ENCODE results near the gene ITGAE. TPM values are rescaled to one million over a fixed set of nuclear protein-coding genes. Genes with fewer than 3 reads are reported as not detected.

Gene ITGAE
- total RNA-seq, 1 experiment from 2014 or later = 20.9 TPM

GRCh38 chr17:3796822-3797170 lies 4.2 kb downstream of the ITGAE start:
- intact Hi-C loops (cut with micrococcal nuclease; ENCODE audit: unreplicated experiment) = no loop called here
- H3K4me3 ChIP-seq (ENCODE audit: low read depth in 2 of 2, low read length in 2 of 2) = no peak overlapping the region
- ChIA-PET POLR2A (interaction anchor here (0.6 kb wide), 1 partner anchor 107 kb away, joined by 10 read pairs; no protein-coding TSS in a partner anchor), CTCF (no interaction called here)
- H3K27me3 ChIP-seq (ENCODE audit: control insufficient read depth, insufficient read depth, low read length) = no peaks in the 10 kb centered on the region
- TF ChIP-seq POLR2AphosphoS5 (IDR thresholded peaks at IDR 0.05; ENCODE audit: low read depth, low read length) (no peak), REST (IDR thresholded peaks at IDR 0.05; ENCODE audit: insufficient read depth in 1 of 2, low read depth in 2 of 2, low read length in 1 of 2) (no peak), SIN3A (IDR thresholded peaks at IDR 0.05; ENCODE audit: borderline replicate concordance, insufficient read depth, low read depth, low read length) (no peak), TCF7L2 (IDR thresholded peaks at IDR 0.05; ENCODE audit: low read depth, low read length) (no peak), CTCF (IDR thresholded peaks at IDR 0.05) (no peak)
- no peak for DNase-seq (ENCODE audit: low read depth, low spot score)
- peaks cover 5% of the 10 kb centered on the region for H3K4me1 ChIP-seq (ENCODE audit: control insufficient read depth, insufficient read depth, low read length)
- BruUV-seq (replicated peaks) = no TSS peak
- no peaks in the 10 kb centered on the region for H3K36me3 ChIP-seq (ENCODE audit: control insufficient read depth, insufficient read depth, low read length)
- in situ Hi-C loops (cut with HindIII; ENCODE audit: low pct_unique_long_range_greater_than_20kb, low sequenced_read_pairs) = no loop called here
- no peak for ATAC-seq
- H3K27ac ChIP-seq (ENCODE audit: low read length) = no peak overlapping the region
- H3K9me3 ChIP-seq (ENCODE audit: control insufficient read depth, insufficient read depth, low read depth, low read length) = no peaks in the 10 kb centered on the region

- no peak overlapping the region for H3K27ac ChIP-seq (ENCODE audit: low read length)
These were observed 4.7 kb downstream of the ITGAE start for GRCh38 chr17:3796110-3796821.

More at GRCh38 chr17:3796110-3796821, 4.7 kb downstream of the ITGAE start:
- POLR2A ChIA-PET = interaction anchor here (0.6 kb wide), 1 partner anchor 107 kb away, joined by 10 read pairs; no protein-coding TSS in a partner anchor
- DNase-seq (ENCODE audit: low read depth, low spot score) = no peak
- no peaks in the 10 kb centered on the region for H3K9me3 ChIP-seq (ENCODE audit: control insufficient read depth, insufficient read depth, low read depth, low read length)
- peaks cover 5% of the 10 kb centered on the region for H3K4me1 ChIP-seq (ENCODE audit: control insufficient read depth, insufficient read depth, low read length)
- no peak overlapping the region for H3K4me3 ChIP-seq (ENCODE audit: low read depth in 2 of 2, low read length in 2 of 2)
- no peaks in the 10 kb centered on the region for H3K27me3 ChIP-seq (ENCODE audit: control insufficient read depth, insufficient read depth, low read length)
- CTCF ChIA-PET = interaction anchor here (0.5 to 1.0 kb wide), 3 partner anchors 15 to 58 kb away, joined by 3 to 8 read pairs (median 4); partner anchors contain the start of gene NCBP3
- TF ChIP-seq CTCF (IDR thresholded peaks at IDR 0.05) (no peak), TCF7L2 (IDR thresholded peaks at IDR 0.05; ENCODE audit: low read depth, low read length) (no peak), POLR2AphosphoS5 (IDR thresholded peaks at IDR 0.05; ENCODE audit: low read depth, low read length) (no peak), SIN3A (IDR thresholded peaks at IDR 0.05; ENCODE audit: borderline replicate concordance, insufficient read depth, low read depth, low read length) (no peak), REST (IDR thresholded peaks at IDR 0.05; ENCODE audit: insufficient read depth in 1 of 2, low read depth in 2 of 2, low read length in 1 of 2) (no peak)
- intact Hi-C loops (cut with micrococcal nuclease; ENCODE audit: unreplicated experiment) (no loop called here), in situ Hi-C loops (cut with HindIII; ENCODE audit: low pct_unique_long_range_greater_than_20kb, low sequenced_read_pairs) (no loop called here)
- H3K36me3 ChIP-seq (ENCODE audit: control insufficient read depth, insufficient read depth, low read length) = no peaks in the 10 kb centered on the region
- no TSS peak for BruUV-seq (replicated peaks)
- ATAC-seq = no peak

Measured in Panc1 (cell line).